Subcutaneous abdominal adipose tissue (tissue), 5 donors: Measurements from ENCODE around the gene MFSD6.
A peak's percentile ranks its signal among the peaks of the same experiment; 100 is the strongest.

ENCODE experiments used
- H3K27ac ChIP-seq: one replicate; pipeline ENCODE4 v1.7.0; 2013; ENCODE audit warnings: low read depth, mild to moderate bottlenecking, inconsistent platforms, low read length, moderate library complexity
- H3K27me3 ChIP-seq, 5 donors: one replicate each; pipeline ENCODE4 v1.7.0; 2013; ENCODE audit warnings: low read length in 5 of 5, inconsistent platforms in 1 of 5; ENCODE audit not compliant: control insufficient read depth in 5 of 5, insufficient read depth in 4 of 5
- H3K36me3 ChIP-seq, 5 donors: one replicate each; pipeline ENCODE4 v1.7.0; 2013; ENCODE audit warnings: low read length in 5 of 5; ENCODE audit not compliant: control insufficient read depth in 5 of 5, insufficient read depth in 5 of 5
- H3K4me1 ChIP-seq, 5 donors: one replicate each; pipeline ENCODE4 v1.7.0; 2013; ENCODE audit warnings: low read length in 5 of 5, mild to moderate bottlenecking in 3 of 5, moderate library complexity in 1 of 5; ENCODE audit not compliant: control insufficient read depth in 5 of 5, insufficient read depth in 5 of 5
- H3K4me3 ChIP-seq, 5 donors: one replicate each; pipeline ENCODE4 v1.7.0; 2013; ENCODE audit warnings: low read length in 5 of 5, low read depth in 1 of 5
- H3K9ac ChIP-seq, 5 donors: one replicate each; pipeline ENCODE4 v1.7.0; 2013; ENCODE audit warnings: low read length in 5 of 5, mild to moderate bottlenecking in 4 of 5, moderate library complexity in 3 of 5
- H3K9me3 ChIP-seq, 5 donors: one replicate each; pipeline ENCODE4 v1.7.0; 2013; ENCODE audit warnings: low read length in 5 of 5; ENCODE audit not compliant: control insufficient read depth in 5 of 5
- donor health status: healthy.
- donor health status: healthy.
- donor health status: healthy.
- donor health status: healthy.
- donor health status: healthy.

MFSD6 gene

GRCh38 chr2:190404487-190404886 lies 3.7 kb upstream of the MFSD6 start:
- H3K27ac ChIP-seq: no peak overlapping the region

GRCh38 chr2:190405070-190405469 lies 3.1 kb upstream of the MFSD6 start:
- peaks cover 0 to 6% (median 3%) of the 10 kb centered on the region in 5 donors for H3K27me3 ChIP-seq
- H3K9ac ChIP-seq: no peak overlapping the region
- peaks cover 0 to 4% (median 0%) of the 10 kb centered on the region in 5 donors for H3K9me3 ChIP-seq
- no peaks in the 10 kb centered on the region for H3K36me3 ChIP-seq
- no peak overlapping the region for H3K27ac ChIP-seq
- no peak overlapping the region for H3K4me3 ChIP-seq
- H3K4me1 ChIP-seq: peaks cover 0 to 21% (median 16%) of the 10 kb centered on the region in 5 donors

More at GRCh38 chr2:190404487-190404886, 3.7 kb upstream of the MFSD6 start:
- Histone ChIP-seq H3K4me3 (no peak overlapping the region), H3K4me1 (peaks cover 0 to 18% (median 16%) of the 10 kb centered on the region in 5 donors), H3K9ac (no peak overlapping the region), H3K27me3 (peaks cover 0 to 6% (median 0%) of the 10 kb centered on the region in 5 donors), H3K36me3 (no peaks in the 10 kb centered on the region), H3K9me3 (peaks cover 0 to 4% (median 0%) of the 10 kb centered on the region in 5 donors)

- H3K4me1 ChIP-seq: peaks cover 0 to 24% (median 16%) of the 10 kb centered on the region in 5 donors
- no peak overlapping the region for H3K9ac ChIP-seq
- no peaks in the 10 kb centered on the region for H3K36me3 ChIP-seq
- H3K4me3 ChIP-seq: no peak overlapping the region
- no peak overlapping the region for H3K27ac ChIP-seq
- H3K27me3 ChIP-seq: peaks cover 0 to 6% (median 3%) of the 10 kb centered on the region in 5 donors
- H3K9me3 ChIP-seq: peaks cover 0 to 4% (median 0%) of the 10 kb centered on the region in 5 donors
Observed at GRCh38 chr2:190405995-190406394, 2.2 kb upstream of the MFSD6 start.

- Histone ChIP-seq H3K4me1 (peaks cover 0 to 24% (median 16%) of the 10 kb centered on the region in 5 donors), H3K27ac (no peak overlapping the region), H3K4me3 (no peak overlapping the region), H3K36me3 (no peaks in the 10 kb centered on the region), H3K27me3 (peaks cover 0 to 6% (median 3%) of the 10 kb centered on the region in 5 donors), H3K9ac (no peak overlapping the region), H3K9me3 (peaks cover 0 to 4% (median 0%) of the 10 kb centered on the region in 5 donors)
Observed at GRCh38 chr2:190406805-190407204, 1.4 kb upstream of the MFSD6 start.

GRCh38 chr2:190407246-190407661 lies 901 bp upstream of the MFSD6 start:
- Histone ChIP-seq H3K27me3 (peaks cover 0 to 6% (median 3%) of the 10 kb centered on the region in 5 donors), H3K4me3 (peak overlapping the region in 4 of 5 donors; percentile 38 to 72 (median 69)), H3K36me3 (no peaks in the 10 kb centered on the region), H3K27ac (no peak overlapping the region), H3K4me1 (peaks cover 0 to 24% (median 16%) of the 10 kb centered on the region in 5 donors), H3K9me3 (peaks cover 0 to 4% (median 0%) of the 10 kb centered on the region in 5 donors), H3K9ac (peak overlapping the region in 1 of 5 donors; percentile 5)

- Histone ChIP-seq H3K27me3 (peaks cover 0 to 6% (median 3%) of the 10 kb centered on the region in 5 donors), H3K9me3 (no peaks in the 10 kb centered on the region), H3K4me3 (peak overlapping the region; percentile 59 to 75 (median 69)), H3K4me1 (peaks cover 0 to 28% (median 16%) of the 10 kb centered on the region in 5 donors), H3K36me3 (no peaks in the 10 kb centered on the region), H3K9ac (peak overlapping the region in 4 of 5 donors; percentile 49 to 73 (median 66)), H3K27ac (peak overlapping the region; percentile 47)
Observed at GRCh38 chr2:190408538-190409271, 550 bp downstream of the MFSD6 start.

GRCh38 chr2:190409616-190410015 lies 1.5 kb downstream of the MFSD6 start:
- no peaks in the 10 kb centered on the region for H3K36me3 ChIP-seq
- H3K27me3 ChIP-seq: peaks cover 0 to 6% (median 3%) of the 10 kb centered on the region in 5 donors
- no peak overlapping the region for H3K27ac ChIP-seq
- no peak overlapping the region for H3K9ac ChIP-seq
- peaks cover 0 to 30% (median 16%) of the 10 kb centered on the region in 5 donors for H3K4me1 ChIP-seq
- H3K9me3 ChIP-seq: no peaks in the 10 kb centered on the region
- peak overlapping the region in 1 of 5 donors; percentile 72 for H3K4me3 ChIP-seq

GRCh38 chr2:190410166-190410565 lies 2.0 kb downstream of the MFSD6 start:
- no peaks in the 10 kb centered on the region for H3K36me3 ChIP-seq
- no peak overlapping the region for H3K27ac ChIP-seq
- H3K27me3 ChIP-seq: peaks cover 0 to 6% (median 3%) of the 10 kb centered on the region in 5 donors
- H3K9ac ChIP-seq: no peak overlapping the region
- H3K4me3 ChIP-seq: no peak overlapping the region
- peaks cover 0 to 30% (median 16%) of the 10 kb centered on the region in 5 donors for H3K4me1 ChIP-seq
- no peaks in the 10 kb centered on the region for H3K9me3 ChIP-seq

GRCh38 chr2:190412966-190413365 lies 4.8 kb downstream of the MFSD6 start:
- H3K9ac ChIP-seq: no peak overlapping the region
- no peaks in the 10 kb centered on the region for H3K9me3 ChIP-seq
- H3K36me3 ChIP-seq: no peaks in the 10 kb centered on the region
- peaks cover 0 to 6% (median 3%) of the 10 kb centered on the region in 5 donors for H3K27me3 ChIP-seq
- peaks cover 0 to 35% (median 22%) of the 10 kb centered on the region in 5 donors for H3K4me1 ChIP-seq
- H3K4me3 ChIP-seq: no peak overlapping the region
- H3K27ac ChIP-seq: no peak overlapping the region

- H3K27ac ChIP-seq: no peak overlapping the region
- H3K4me1 ChIP-seq: peaks cover 0 to 35% (median 22%) of the 10 kb centered on the region in 5 donors
- no peaks in the 10 kb centered on the region for H3K9me3 ChIP-seq
- H3K27me3 ChIP-seq: peaks cover 0 to 6% (median 3%) of the 10 kb centered on the region in 5 donors
- H3K4me3 ChIP-seq: no peak overlapping the region
- H3K36me3 ChIP-seq: no peaks in the 10 kb centered on the region
- H3K9ac ChIP-seq: no peak overlapping the region
Observed at GRCh38 chr2:190413421-190413820, 5.3 kb downstream of the MFSD6 start.
